ENCODE results near the gene NLGN1.

GRCh38 chr3:174253196-174253823 is 855.8 kb downstream of the NLGN1 start:
- TF ChIP-seq, protein P1, sequence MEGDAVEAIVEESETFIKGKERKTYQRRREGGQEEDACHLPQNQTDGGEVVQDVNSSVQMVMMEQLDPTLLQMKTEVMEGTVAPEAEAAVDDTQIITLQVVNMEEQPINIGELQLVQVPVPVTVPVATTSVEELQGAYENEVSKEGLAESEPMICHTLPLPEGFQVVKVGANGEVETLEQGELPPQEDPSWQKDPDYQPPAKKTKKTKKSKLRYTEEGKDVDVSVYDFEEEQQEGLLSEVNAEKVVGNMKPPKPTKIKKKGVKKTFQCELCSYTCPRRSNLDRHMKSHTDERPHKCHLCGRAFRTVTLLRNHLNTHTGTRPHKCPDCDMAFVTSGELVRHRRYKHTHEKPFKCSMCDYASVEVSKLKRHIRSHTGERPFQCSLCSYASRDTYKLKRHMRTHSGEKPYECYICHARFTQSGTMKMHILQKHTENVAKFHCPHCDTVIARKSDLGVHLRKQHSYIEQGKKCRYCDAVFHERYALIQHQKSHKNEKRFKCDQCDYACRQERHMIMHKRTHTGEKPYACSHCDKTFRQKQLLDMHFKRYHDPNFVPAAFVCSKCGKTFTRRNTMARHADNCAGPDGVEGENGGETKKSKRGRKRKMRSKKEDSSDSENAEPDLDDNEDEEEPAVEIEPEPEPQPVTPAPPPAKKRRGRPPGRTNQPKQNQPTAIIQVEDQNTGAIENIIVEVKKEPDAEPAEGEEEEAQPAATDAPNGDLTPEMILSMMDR (IDR thresholded peaks at IDR 0.05), result no peak
- TF ChIP-seq POLR2A (IDR thresholded peaks at IDR 0.05), result no peak

All from heart left ventricle (tissue), 13 donors.